IMR-90 (cell line): ENCODE measurements around the gene CTDSP2. TPM values are rescaled to one million over a fixed set of nuclear protein-coding genes. Genes with fewer than 3 reads are reported as not detected.
"Not testable (repeated sequence)": the region's sequence is repeated elsewhere in the genome, so short reads cannot be mapped to it uniquely, and the experiment has no call there.

Source experiments
- ATAC-seq: fragments of 200-7000 bp; cut with Tn5 transposase; 2 replicates; pipeline ENCODE4 v1.9.1; 2020; ENCODE audit warnings: low read depth, mild to moderate bottlenecking, moderate library complexity
- BruUV-seq: library from RNA; stranded (reverse); fragments of 400-500 nt; replicated peaks from 2 replicates; lab custom pipeline; 2021; lab: Mats Ljungman, UMichigan
- CTCF ChIA-PET: fragments of 300-600 bp; formaldehyde crosslinking; extraction: SDS; loops from one replicate; lab custom pipeline; 2021; ENCODE audit warnings: antibody characterized with exemption; lab: Yijun Ruan, JAX
- POLR2A ChIA-PET: fragments of 300-600 bp; sonication (Branson Sonifier 250); formaldehyde crosslinking; loops from one replicate; lab custom pipeline; 2022; ENCODE audit warnings: antibody characterized with exemption; ENCODE audit not compliant: unreplicated experiment; lab: Charles Lee
- DNase-seq: peaks from one replicate; pipeline ENCODE4 v3.0.0; 2013
- H2AFZ ChIP-seq: replicated peaks from 2 replicates; pipeline ENCODE3; 2013; ENCODE audit warnings: low read length, mild to moderate bottlenecking; ENCODE audit not compliant: poor library complexity
- H2AK5ac ChIP-seq: 2 replicates; pipeline ENCODE4 v1.6.1; 2013; ENCODE audit warnings: low read depth, low read length, inconsistent platforms
- H2AK9ac ChIP-seq: replicated peaks from 2 replicates; pipeline ENCODE3; 2013; ENCODE audit warnings: mild to moderate bottlenecking, low read depth, low read length, moderate library complexity; ENCODE audit not compliant: poor library complexity
- H2BK120ac ChIP-seq: 2 replicates; pipeline ENCODE4 v1.6.1; 2013; ENCODE audit warnings: low read depth, low read length, inconsistent platforms
- H2BK15ac ChIP-seq: 3 replicates; pipeline ENCODE4 v1.6.1; 2013; ENCODE audit warnings: low read depth, low read length, inconsistent platforms
- H2BK20ac ChIP-seq: 2 replicates; pipeline ENCODE4 v1.6.1; 2013; ENCODE audit warnings: low read depth, mild to moderate bottlenecking, inconsistent platforms, low read length, moderate library complexity
- H2BK5ac ChIP-seq: 2 replicates; pipeline ENCODE4 v1.6.1; 2013; ENCODE audit warnings: mild to moderate bottlenecking, low read depth, low read length, inconsistent platforms; ENCODE audit not compliant: poor library complexity, severe bottlenecking
- H3K14ac ChIP-seq: replicated peaks from 2 replicates; pipeline ENCODE4 v1.6.1; 2013; ENCODE audit warnings: low read depth, low read length, inconsistent platforms
- H3K18ac ChIP-seq: 2 replicates; pipeline ENCODE4 v1.6.1; 2013; ENCODE audit warnings: low read depth, low read length, control low read depth
- H3K23ac ChIP-seq: 2 replicates; pipeline ENCODE4 v1.6.1; 2013; ENCODE audit warnings: low read depth, low read length, inconsistent platforms
- H3K27ac ChIP-seq: 2 replicates; pipeline ENCODE4 v1.5.1; 2013; ENCODE audit warnings: mild to moderate bottlenecking, control low read depth, low read length; ENCODE audit not compliant: insufficient read depth
- H3K27me3 ChIP-seq: 2 replicates; pipeline ENCODE4 v1.6.1; 2013; ENCODE audit warnings: low read length; ENCODE audit not compliant: control insufficient read depth, insufficient read depth
- H3K36me3 ChIP-seq: 2 replicates; pipeline ENCODE4 v1.6.1; 2013; ENCODE audit warnings: low read length, mixed read lengths; ENCODE audit not compliant: control insufficient read depth, insufficient read depth
- H3K4ac ChIP-seq: 2 replicates; pipeline ENCODE4 v1.6.1; 2013; ENCODE audit warnings: low read depth, low read length, inconsistent platforms
- H3K4me1 ChIP-seq: 2 replicates; pipeline ENCODE4 v1.6.1; 2013; ENCODE audit warnings: low read length, mixed read lengths; ENCODE audit not compliant: control insufficient read depth, insufficient read depth
- H3K4me2 ChIP-seq: 2 replicates; pipeline ENCODE4 v1.6.1; 2013; ENCODE audit warnings: low read depth, mild to moderate bottlenecking, control low read depth, low read length, moderate library complexity
- H3K4me3 ChIP-seq: 2 replicates; pipeline ENCODE4 v1.5.1; 2013; ENCODE audit warnings: low read depth, mild to moderate bottlenecking, control low read depth, low read length, moderate library complexity; ENCODE audit not compliant: insufficient read depth
- H3K56ac ChIP-seq: 2 replicates; pipeline ENCODE4 v1.6.1; 2013; ENCODE audit warnings: low read length, inconsistent platforms; ENCODE audit not compliant: insufficient read depth; ENCODE audit errors: extremely low read depth
- H3K79me1 ChIP-seq, 2 experiments: 2 replicates each; pipeline ENCODE4 v1.6.1; 2013; ENCODE audit warnings: low read length in 2 of 2, inconsistent platforms in 1 of 2, low read depth in 1 of 2
- H3K9ac ChIP-seq: 2 replicates; pipeline ENCODE4 v1.6.1; 2013; ENCODE audit warnings: low read depth, low read length, control low read depth
- H3K9me1 ChIP-seq: 2 replicates; pipeline ENCODE4 v1.6.1; 2013; ENCODE audit warnings: low read length, inconsistent platforms; ENCODE audit not compliant: insufficient read depth
- H3K9me3 ChIP-seq: 2 replicates; pipeline ENCODE4 v1.6.1; 2013; ENCODE audit warnings: low read length; ENCODE audit not compliant: control insufficient read depth, insufficient read depth
- H4K20me1 ChIP-seq: 2 replicates; pipeline ENCODE4 v1.6.1; 2013; ENCODE audit warnings: low read length, inconsistent platforms; ENCODE audit not compliant: insufficient read depth
- H4K5ac ChIP-seq: 2 replicates; pipeline ENCODE4 v1.6.1; 2013; ENCODE audit warnings: mild to moderate bottlenecking, low read depth, low read length, control low read depth
- H4K8ac ChIP-seq, 2 experiments: 2 replicates each; pipeline ENCODE4 v1.6.1; 2013; ENCODE audit warnings: low read depth in 2 of 2, low read length in 2 of 2, control low read depth in 1 of 2, inconsistent platforms in 1 of 2
- H4K91ac ChIP-seq: 2 replicates; pipeline ENCODE4 v1.6.1; 2013; ENCODE audit warnings: low read depth, low read length, inconsistent platforms; ENCODE audit not compliant: insufficient read depth
- WGBS, 2 experiments: methylation state at CpG; one replicate each; pipeline versions ENCODE4 v1.1.5 to v1.1.7; 2013; ENCODE audit warnings: missing lambda C conversion rate in 2 of 2; ENCODE audit not compliant: insufficient read length in 1 of 2; ENCODE audit errors: extremely low coverage in 2 of 2; 5-methylcytosine and 5-hydroxymethylcytosine counted together
- dilution Hi-C: fragments of 300-500 bp; cut with HindIII; formaldehyde crosslinking; loops from one replicate; pipeline ENCODE4 v1.14.3; 2018; ENCODE audit warnings: low sequenced_read_pairs; ENCODE audit not compliant: unreplicated experiment
- in situ Hi-C: fragments of 300-500 bp; cut with MboI; formaldehyde crosslinking; loops from 3 replicates; pipeline ENCODE4 v1.14.3; 2019; ENCODE audit warnings: low sequenced_read_pairs, inconsistent platforms, mixed read lengths
- intact Hi-C: fragments of 100-400 bp; cut with micrococcal nuclease; formaldehyde crosslinking; loops from 2 replicates; pipeline ENCODE4 v1.10.0; 2022
- polyA plus RNA-seq, 3 experiments: library from polyadenylated mRNA; depleted of rRNA; stranded (reverse); fragments of >200 nt; gene quantifications; 2 replicates each; pipeline ENCODE4 v1.2.3, GENCODE V29; 2012; ENCODE audit warnings: low replicate concordance in 1 of 3
- total RNA-seq: library from RNA; depleted of rRNA; stranded (reverse); fragments of >200 nt; gene quantifications from 2 replicates; pipeline ENCODE4 v1.2.3, GENCODE V29; 2012

The CTDSP2 gene
- total and polyA plus RNA-seq, 2 of the 4 experiments (the other 2 are of a cell fraction): 114 to 156 TPM

GRCh38 chr12:57820119-57820518 is 26.4 kb downstream of the CTDSP2 start:
- H2AK5ac ChIP-seq, H3K14ac ChIP-seq, H3K4ac ChIP-seq, CTCF ChIA-PET, POLR2A ChIA-PET, H2BK15ac ChIP-seq, H2AFZ ChIP-seq, H3K56ac ChIP-seq, H3K4me2 ChIP-seq, H3K23ac ChIP-seq, H3K27ac ChIP-seq, ATAC-seq, H2AK9ac ChIP-seq, dilution Hi-C loops, H4K5ac ChIP-seq, H2BK120ac ChIP-seq, H3K27me3 ChIP-seq, H2BK5ac ChIP-seq, H4K8ac ChIP-seq, H3K4me3 ChIP-seq, in situ Hi-C loops, H2BK20ac ChIP-seq, DNase-seq, H4K91ac ChIP-seq, H3K4me1 ChIP-seq, H3K9me3 ChIP-seq, BruUV-seq, H3K9ac ChIP-seq, intact Hi-C loops, H3K18ac ChIP-seq: not testable (repeated sequence)
- H3K36me3 ChIP-seq: peaks cover 69% of the 10 kb centered on the region
- WGBS, 2 experiments: no CpG with 5 or more reads among the region's 8 CpGs
- peaks cover 12% of the 10 kb centered on the region for H3K9me1 ChIP-seq
- peaks cover 30% of the 10 kb centered on the region for H4K20me1 ChIP-seq
- H3K79me1 ChIP-seq: peaks cover 19 to 46% of the 10 kb centered on the region in 2 experiments

- H2AK9ac ChIP-seq, H2BK15ac ChIP-seq: not testable (repeated sequence)
Measured at GRCh38 chr12:57817990-57818331, 28.6 kb downstream of the CTDSP2 start.

More at GRCh38 chr12:57817990-57818331, 28.6 kb downstream of the CTDSP2 start:
- H4K5ac ChIP-seq, dilution Hi-C loops, H2AK5ac ChIP-seq, H3K27ac ChIP-seq, H3K27me3 ChIP-seq, H3K9me3 ChIP-seq, H4K8ac ChIP-seq, H3K23ac ChIP-seq, H2AFZ ChIP-seq, H4K91ac ChIP-seq, H3K9ac ChIP-seq, H2BK120ac ChIP-seq, H2BK20ac ChIP-seq, H3K14ac ChIP-seq, H3K56ac ChIP-seq, H3K4me1 ChIP-seq, intact Hi-C loops, H3K4me2 ChIP-seq, in situ Hi-C loops, H2BK5ac ChIP-seq, ATAC-seq, H3K18ac ChIP-seq, DNase-seq, BruUV-seq, H3K4ac ChIP-seq, POLR2A ChIA-PET, H3K4me3 ChIP-seq: not testable (repeated sequence)
- Histone ChIP-seq H3K36me3 (peaks cover 48% of the 10 kb centered on the region), H3K9me1 (peaks cover 12% of the 10 kb centered on the region), H3K79me1 (peaks cover 6 to 25% of the 10 kb centered on the region in 2 experiments; a peak in 3 of 4 replicates), H4K20me1 (peaks cover 12% of the 10 kb centered on the region)
- CTCF ChIA-PET: interaction anchor here (1.6 kb wide), 1 partner anchor 15 kb away, joined by 5 read pairs; no protein-coding TSS in a partner anchor
- 100% methylated on average over 1 of the region's 3 CpGs; no CpG with 5 or more reads in 1 of the 2 experiments for WGBS, 2 experiments
